ENCODE data around the gene TRABD2B. TPM values are rescaled to one million over a fixed set of nuclear protein-coding genes. Genes with fewer than 3 reads are reported as not detected.
A peak's percentile ranks its signal among the peaks of the same experiment; 100 is the strongest.

The TRABD2B gene
- total RNA-seq, 1 donor from 2014 or later, result 1.5 TPM

GRCh38 chr1:47935856-47936255, 61.3 kb downstream of the TRABD2B start:
- no peak for DNase-seq

GRCh38 chr1:47935163-47935562, 62.0 kb downstream of the TRABD2B start:
- DNase-seq, result no peak

GRCh38 chr1:47934243-47934805, 62.9 kb downstream of the TRABD2B start:
- DNase-seq, result peak; percentile 93

- no peak for DNase-seq
Measured at GRCh38 chr1:47932743-47933142, 64.4 kb downstream of the TRABD2B start.

- DNase-seq, result no peak
Measured at GRCh38 chr1:47931395-47931794, 65.8 kb downstream of the TRABD2B start.

- DNase-seq, result no peak
Measured at GRCh38 chr1:47930210-47930840, 66.9 kb downstream of the TRABD2B start.

- no peak for DNase-seq
Measured at GRCh38 chr1:47927165-47927564, 70.0 kb downstream of the TRABD2B start.

- no peak for DNase-seq
Measured at GRCh38 chr1:47926461-47926999, 70.7 kb downstream of the TRABD2B start.

GRCh38 chr1:47924270-47925048, 72.7 kb downstream of the TRABD2B start:
- no peak for DNase-seq

GRCh38 chr1:47921935-47922415, 75.2 kb downstream of the TRABD2B start:
- DNase-seq, result no peak

GRCh38 chr1:47919113-47919833, 77.9 kb downstream of the TRABD2B start:
- DNase-seq, result no peak

GRCh38 chr1:47918257-47918867, 78.8 kb downstream of the TRABD2B start:
- DNase-seq, result no peak

GRCh38 chr1:47917687-47918086, 79.5 kb downstream of the TRABD2B start:
- no peak for DNase-seq

- DNase-seq, result no peak
Measured at GRCh38 chr1:47915677-47916353, 81.4 kb downstream of the TRABD2B start.

GRCh38 chr1:47914952-47915676, 82.1 kb downstream of the TRABD2B start:
- no peak for DNase-seq

GRCh38 chr1:47914218-47914938, 82.8 kb downstream of the TRABD2B start:
- no peak for DNase-seq

GRCh38 chr1:47913225-47913823, 83.9 kb downstream of the TRABD2B start:
- no peak for DNase-seq

GRCh38 chr1:47912756-47913155, 84.4 kb downstream of the TRABD2B start:
- no peak for DNase-seq

- no peak for DNase-seq
Measured at GRCh38 chr1:47911892-47912291, 85.3 kb downstream of the TRABD2B start.

- DNase-seq, result no peak
Measured at GRCh38 chr1:47911424-47911823, 85.8 kb downstream of the TRABD2B start.
